Measurements from ENCODE around the gene LIPC.

DNA sequence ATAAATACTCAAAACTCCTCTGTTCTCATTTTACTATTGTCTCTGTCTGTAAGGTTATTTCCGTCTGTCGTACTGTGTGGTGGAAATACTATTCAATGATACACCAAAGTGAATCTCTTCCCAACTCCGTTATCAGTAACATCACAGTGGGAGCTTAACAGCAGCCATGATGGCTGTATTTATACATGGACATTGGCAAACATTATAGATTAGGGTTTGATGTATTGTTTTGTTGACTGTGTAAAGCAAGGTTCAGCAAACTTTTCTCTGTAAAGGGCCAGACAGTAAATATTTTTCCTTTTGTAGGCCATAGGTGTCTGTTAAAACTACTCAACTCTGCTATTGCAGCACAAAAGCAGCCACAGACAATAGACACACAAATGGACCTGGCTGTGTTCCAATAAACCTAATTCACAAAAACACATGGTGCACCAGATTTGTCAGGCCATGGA, 23.2 kb downstream of the LIPC start:
- no peak for TF ChIP-seq EZH2 (IDR thresholded peaks at IDR 0.05; ENCODE audit: insufficient read depth, poor library complexity, severe bottlenecking)
- TF ChIP-seq EZH2phosphoT487 (IDR thresholded peaks at IDR 0.05; ENCODE audit: insufficient read depth, low read depth) = no peak

Measured in GM23248 (cell line).